Measurements from ENCODE around the gene DCLK2. TPM values are rescaled to one million over a fixed set of nuclear protein-coding genes. Genes with fewer than 3 reads are reported as not detected.

The DCLK2 gene
- total and polyA plus RNA-seq, 2 donors (not counting 1 experiment from before 2014, with no cell fraction given) = 0.91 to 3.3 TPM

DNA sequence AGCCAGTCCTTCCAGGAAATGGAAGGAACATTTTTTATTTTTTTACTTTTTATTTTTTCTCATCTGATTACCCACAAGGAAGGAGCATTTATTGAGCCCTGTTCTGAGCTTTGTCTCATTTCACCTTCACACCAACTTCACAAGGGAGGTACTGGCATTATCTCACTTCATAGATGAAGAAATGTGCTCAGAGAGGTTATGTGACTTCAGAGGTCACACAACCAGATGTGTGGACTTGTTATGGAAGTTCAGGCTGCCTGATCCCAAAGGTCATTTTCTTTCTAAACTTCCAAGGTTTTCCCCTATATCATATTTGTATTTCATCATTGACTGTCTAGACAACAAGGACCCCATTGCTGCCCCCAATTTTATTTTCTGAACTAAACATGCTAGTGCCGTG is 160.3 kb downstream of the DCLK2 start:
- Mint-ChIP-seq H3K9me3 (ENCODE audit: insufficient read depth) (no peaks in the 10 kb centered on the region), H3K27me3 (no peaks in the 10 kb centered on the region), H3K4me3 (no peak overlapping the region), H3K27ac (no peak overlapping the region), H3K4me1 (no peaks in the 10 kb centered on the region)
- H3K4me2 ChIP-seq (replicated peaks; ENCODE audit: low read depth, low read length, poor library complexity, severe bottlenecking) = no peak overlapping the region
- ChIA-PET CTCF (no interaction called here), POLR2A (no interaction called here)
- no peak overlapping the region for H3K27ac ChIP-seq (ENCODE audit: low read length in 2 of 2)
- H2AFZ ChIP-seq (ENCODE audit: insufficient read depth, low read depth, low read length, poor library complexity, severe bottlenecking) = no peak overlapping the region
- TF ChIP-seq, protein P1, sequence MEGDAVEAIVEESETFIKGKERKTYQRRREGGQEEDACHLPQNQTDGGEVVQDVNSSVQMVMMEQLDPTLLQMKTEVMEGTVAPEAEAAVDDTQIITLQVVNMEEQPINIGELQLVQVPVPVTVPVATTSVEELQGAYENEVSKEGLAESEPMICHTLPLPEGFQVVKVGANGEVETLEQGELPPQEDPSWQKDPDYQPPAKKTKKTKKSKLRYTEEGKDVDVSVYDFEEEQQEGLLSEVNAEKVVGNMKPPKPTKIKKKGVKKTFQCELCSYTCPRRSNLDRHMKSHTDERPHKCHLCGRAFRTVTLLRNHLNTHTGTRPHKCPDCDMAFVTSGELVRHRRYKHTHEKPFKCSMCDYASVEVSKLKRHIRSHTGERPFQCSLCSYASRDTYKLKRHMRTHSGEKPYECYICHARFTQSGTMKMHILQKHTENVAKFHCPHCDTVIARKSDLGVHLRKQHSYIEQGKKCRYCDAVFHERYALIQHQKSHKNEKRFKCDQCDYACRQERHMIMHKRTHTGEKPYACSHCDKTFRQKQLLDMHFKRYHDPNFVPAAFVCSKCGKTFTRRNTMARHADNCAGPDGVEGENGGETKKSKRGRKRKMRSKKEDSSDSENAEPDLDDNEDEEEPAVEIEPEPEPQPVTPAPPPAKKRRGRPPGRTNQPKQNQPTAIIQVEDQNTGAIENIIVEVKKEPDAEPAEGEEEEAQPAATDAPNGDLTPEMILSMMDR (IDR thresholded peaks at IDR 0.05) = no peak
- no peak for DNase-seq
- WGBS (ENCODE audit: insufficient coverage) = 100% methylated on average over 1 of the region's 1 CpG
- intact Hi-C loops (cut with micrococcal nuclease) = no loop called here
- no peaks in the 10 kb centered on the region for H3K27me3 ChIP-seq (replicated peaks in 1 of 4; ENCODE audit: control extremely low read depth in 1 of 4, control insufficient read depth in 3 of 4, insufficient read depth in 4 of 4, low read length in 3 of 4)
- ATAC-seq (ENCODE audit: low read depth) = no peak
- no peaks in the 10 kb centered on the region for H3K79me2 ChIP-seq (ENCODE audit: control insufficient read depth, insufficient read depth, low read length)
- no peaks in the 10 kb centered on the region for H3K4me1 ChIP-seq (ENCODE audit: control insufficient read depth in 2 of 2, insufficient read depth in 2 of 2, low read length in 2 of 2)
- H3K36me3 ChIP-seq (replicated peaks in 1 of 2; ENCODE audit: control extremely low read depth in 1 of 2, control insufficient read depth in 1 of 2, extremely low read depth in 1 of 2, insufficient read depth in 2 of 2, low read length in 1 of 2) = no peaks in the 10 kb centered on the region
- H3K9me3 ChIP-seq (ENCODE audit: control extremely low read depth in 1 of 3, control insufficient read depth in 2 of 3, insufficient read depth in 1 of 3, low read length in 2 of 3) = no peaks in the 10 kb centered on the region
- H4K20me1 ChIP-seq (ENCODE audit: control insufficient read depth, insufficient read depth, low read length, poor library complexity, severe bottlenecking) = no peaks in the 10 kb centered on the region
- H3K4me3 ChIP-seq (ENCODE audit: control extremely low read depth in 1 of 5, extremely low read depth in 1 of 5, insufficient read depth in 1 of 5, low read depth in 2 of 5, low read length in 4 of 5) = no peak overlapping the region
- H3K9ac ChIP-seq (ENCODE audit: low read length) = no peak overlapping the region

DNA sequence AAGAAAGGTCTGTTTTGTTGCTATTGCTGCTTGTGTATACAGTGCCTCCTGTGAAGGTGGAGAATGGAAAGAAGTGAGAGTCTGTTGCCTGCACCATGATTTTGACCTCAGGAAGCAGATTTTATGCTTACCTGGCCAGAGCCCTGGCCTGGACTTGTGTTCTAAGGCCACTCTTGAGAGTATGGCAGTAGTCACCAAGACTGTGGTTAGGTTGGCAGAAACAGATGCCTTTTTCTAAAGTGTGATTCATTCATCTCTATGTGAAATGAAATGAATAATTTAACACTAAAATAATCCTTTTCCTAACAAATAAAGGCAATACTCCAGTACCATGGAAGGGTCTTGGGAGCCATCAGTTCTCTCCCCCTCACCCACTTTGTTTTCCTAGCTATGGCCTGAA is 161.8 kb downstream of the DCLK2 start:
- Histone ChIP-seq H3K27ac (ENCODE audit: low read length in 2 of 2) (no peak overlapping the region), H3K9me3 (ENCODE audit: control extremely low read depth in 1 of 3, control insufficient read depth in 2 of 3, insufficient read depth in 1 of 3, low read length in 2 of 3) (no peaks in the 10 kb centered on the region), H3K4me3 (ENCODE audit: control extremely low read depth in 1 of 5, extremely low read depth in 1 of 5, insufficient read depth in 1 of 5, low read depth in 2 of 5, low read length in 4 of 5) (no peak overlapping the region), H3K36me3 (replicated peaks in 1 of 2; ENCODE audit: control extremely low read depth in 1 of 2, control insufficient read depth in 1 of 2, extremely low read depth in 1 of 2, insufficient read depth in 2 of 2, low read length in 1 of 2) (no peaks in the 10 kb centered on the region), H3K79me2 (ENCODE audit: control insufficient read depth, insufficient read depth, low read length) (no peaks in the 10 kb centered on the region), H4K20me1 (ENCODE audit: control insufficient read depth, insufficient read depth, low read length, poor library complexity, severe bottlenecking) (no peaks in the 10 kb centered on the region), H2AFZ (ENCODE audit: insufficient read depth, low read depth, low read length, poor library complexity, severe bottlenecking) (no peak overlapping the region), H3K4me2 (replicated peaks; ENCODE audit: low read depth, low read length, poor library complexity, severe bottlenecking) (no peak overlapping the region), H3K4me1 (ENCODE audit: control insufficient read depth in 2 of 2, insufficient read depth in 2 of 2, low read length in 2 of 2) (no peaks in the 10 kb centered on the region), H3K9ac (ENCODE audit: low read length) (no peak overlapping the region), H3K27me3 (replicated peaks in 1 of 4; ENCODE audit: control extremely low read depth in 1 of 4, control insufficient read depth in 3 of 4, insufficient read depth in 4 of 4, low read length in 3 of 4) (no peaks in the 10 kb centered on the region)
- TF ChIP-seq, protein P1 (IDR thresholded peaks at IDR 0.05) = no peak
- no peak for ATAC-seq (ENCODE audit: low read depth)
- CTCF ChIA-PET = no interaction called here
- no peaks in the 10 kb centered on the region for H3K9me3 Mint-ChIP-seq (ENCODE audit: insufficient read depth)
- no peaks in the 10 kb centered on the region for H3K27me3 Mint-ChIP-seq
- intact Hi-C loops (cut with micrococcal nuclease) = no loop called here
- POLR2A ChIA-PET = no interaction called here
- H3K4me3 Mint-ChIP-seq = no peak overlapping the region
- no peaks in the 10 kb centered on the region for H3K4me1 Mint-ChIP-seq
- no peak overlapping the region for H3K27ac Mint-ChIP-seq
- no peak for DNase-seq
